Right kidney (tissue), 1 donor: Measurements from ENCODE around the gene C4B.
"Not testable (repeated sequence)": the region's sequence is repeated elsewhere in the genome, so short reads cannot be mapped to it uniquely, and the experiment has no call there.

Experiments
- DNase-seq: peaks from one replicate; pipeline ENCODE4 v3.0.0-alpha.2; 2016

C4B gene

GRCh38 chr6:31980998-31981397 is 33.6 kb upstream of the C4B start:
- DNase-seq = not testable (repeated sequence)

GRCh38 chr6:31981744-31982143 is 32.9 kb upstream of the C4B start, which contains the start of gene C4A:
Gene C4A, plus strand, starts transcription at chr6:31982057. Its CDS starts 51 bp downstream, at chr6:31982108.
- not testable (repeated sequence) for DNase-seq

GRCh38 chr6:31989363-31989762 is 25.2 kb upstream of the C4B start:
- DNase-seq = not testable (repeated sequence)

GRCh38 chr6:31994421-31994820 is 20.2 kb upstream of the C4B start:
- not testable (repeated sequence) for DNase-seq

- DNase-seq = not testable (repeated sequence)
Measured at GRCh38 chr6:31996385-31996784, 18.2 kb upstream of the C4B start.

- not testable (repeated sequence) for DNase-seq
Measured at GRCh38 chr6:32002546-32003268, 11.9 kb upstream of the C4B start.

- DNase-seq = not testable (repeated sequence)
Measured at GRCh38 chr6:32003301-32003700, 11.3 kb upstream of the C4B start.

GRCh38 chr6:32004393-32004792 is 10.2 kb upstream of the C4B start:
- DNase-seq = not testable (repeated sequence)

GRCh38 chr6:32004864-32005537 is 9.6 kb upstream of the C4B start:
- not testable (repeated sequence) for DNase-seq

GRCh38 chr6:32005538-32005880 is 9.1 kb upstream of the C4B start:
- DNase-seq = not testable (repeated sequence)

- DNase-seq = not testable (repeated sequence)
Measured at GRCh38 chr6:32005991-32006529, 8.5 kb upstream of the C4B start.

GRCh38 chr6:32007086-32007485 is 7.5 kb upstream of the C4B start:
- not testable (repeated sequence) for DNase-seq

- DNase-seq = not testable (repeated sequence)
Measured at GRCh38 chr6:32008037-32008436, 6.6 kb upstream of the C4B start.

- not testable (repeated sequence) for DNase-seq
Measured at GRCh38 chr6:32008616-32009015, 6.0 kb upstream of the C4B start.

GRCh38 chr6:32009537-32009936 is 5.1 kb upstream of the C4B start:
- not testable (repeated sequence) for DNase-seq

- not testable (repeated sequence) for DNase-seq
Measured at GRCh38 chr6:32010856-32011530, 3.6 kb upstream of the C4B start.

GRCh38 chr6:32012941-32013617 is 1.5 kb upstream of the C4B start:
- not testable (repeated sequence) for DNase-seq

- not testable (repeated sequence) for DNase-seq
Measured at GRCh38 chr6:32013738-32014137, 857 bp upstream of the C4B start.

- DNase-seq = not testable (repeated sequence)
Measured at GRCh38 chr6:32022100-32022499, 7.5 kb downstream of the C4B start.

GRCh38 chr6:32028631-32029030 is 14.0 kb downstream of the C4B start:
- not testable (repeated sequence) for DNase-seq

- not testable (repeated sequence) for DNase-seq
Measured at GRCh38 chr6:32029553-32029952, 15.0 kb downstream of the C4B start.
